ENCODE data around the gene PTGFR.

PTGFR gene

GRCh38 chr1:78511334-78511733 is 20.6 kb downstream of the PTGFR start:
- ATAC-seq: no peak
- TF ChIP-seq ZNF8 (CRISPR knock-in tag; IDR thresholded peaks at IDR 0.05): no peak
- TF ChIP-seq ARNTL (CRISPR knock-in tag; IDR thresholded peaks at IDR 0.05; ENCODE audit: borderline replicate concordance, low read depth): no peak
- no peak for TF ChIP-seq ZNF565 (CRISPR knock-in tag; conservative IDR thresholded peaks at IDR 0.05; ENCODE audit: low read depth)
- no peak for TF ChIP-seq ESRRG (CRISPR knock-in tag; IDR thresholded peaks at IDR 0.05)

- TF ChIP-seq RARB (CRISPR knock-in tag; IDR thresholded peaks at IDR 0.05) (no peak), CSDC2 (CRISPR knock-in tag; IDR thresholded peaks at IDR 0.05) (no peak), ZC3H10 (CRISPR knock-in tag; IDR thresholded peaks at IDR 0.05) (no peak), POU6F1 (CRISPR knock-in tag; IDR thresholded peaks at IDR 0.05; ENCODE audit: borderline replicate concordance, low read depth) (no peak), PPARA (CRISPR knock-in tag; IDR thresholded peaks at IDR 0.05; ENCODE audit: borderline replicate concordance) (no peak), TCF4 (CRISPR knock-in tag; IDR thresholded peaks at IDR 0.05; ENCODE audit: borderline replicate concordance) (no peak), TOX (CRISPR knock-in tag; IDR thresholded peaks at IDR 0.05; ENCODE audit: borderline replicate concordance) (no peak), SNAI2 (CRISPR knock-in tag; IDR thresholded peaks at IDR 0.05) (no peak), ZNF70 (CRISPR knock-in tag; IDR thresholded peaks at IDR 0.05) (no peak), ISL1 (CRISPR knock-in tag; IDR thresholded peaks at IDR 0.05) (no peak), ZFP30 (CRISPR knock-in tag; IDR thresholded peaks at IDR 0.05) (no peak), BACH2 (CRISPR knock-in tag; IDR thresholded peaks at IDR 0.05; ENCODE audit: borderline replicate concordance) (no peak), ZFP3 (CRISPR knock-in tag; IDR thresholded peaks at IDR 0.05) (no peak), ZNF565 (CRISPR knock-in tag; conservative IDR thresholded peaks at IDR 0.05; ENCODE audit: low read depth) (no peak), OSR1 (CRISPR knock-in tag; IDR thresholded peaks at IDR 0.05) (no peak), ZNF8 (CRISPR knock-in tag; IDR thresholded peaks at IDR 0.05) (no peak)
- TF ChIP-seq, protein P1, sequence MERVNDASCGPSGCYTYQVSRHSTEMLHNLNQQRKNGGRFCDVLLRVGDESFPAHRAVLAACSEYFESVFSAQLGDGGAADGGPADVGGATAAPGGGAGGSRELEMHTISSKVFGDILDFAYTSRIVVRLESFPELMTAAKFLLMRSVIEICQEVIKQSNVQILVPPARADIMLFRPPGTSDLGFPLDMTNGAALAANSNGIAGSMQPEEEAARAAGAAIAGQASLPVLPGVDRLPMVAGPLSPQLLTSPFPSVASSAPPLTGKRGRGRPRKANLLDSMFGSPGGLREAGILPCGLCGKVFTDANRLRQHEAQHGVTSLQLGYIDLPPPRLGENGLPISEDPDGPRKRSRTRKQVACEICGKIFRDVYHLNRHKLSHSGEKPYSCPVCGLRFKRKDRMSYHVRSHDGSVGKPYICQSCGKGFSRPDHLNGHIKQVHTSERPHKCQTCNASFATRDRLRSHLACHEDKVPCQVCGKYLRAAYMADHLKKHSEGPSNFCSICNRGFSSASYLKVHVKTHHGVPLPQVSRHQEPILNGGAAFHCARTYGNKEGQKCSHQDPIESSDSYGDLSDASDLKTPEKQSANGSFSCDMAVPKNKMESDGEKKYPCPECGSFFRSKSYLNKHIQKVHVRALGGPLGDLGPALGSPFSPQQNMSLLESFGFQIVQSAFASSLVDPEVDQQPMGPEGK (CRISPR knock-in tag; IDR thresholded peaks at IDR 0.05; ENCODE audit: borderline replicate concordance): no peak
- ATAC-seq: no peak
These were observed 25.9 kb downstream of the PTGFR start for GRCh38 chr1:78516716-78517115.

- ATAC-seq: no peak
- TF ChIP-seq ZC3H10 (CRISPR knock-in tag; IDR thresholded peaks at IDR 0.05) (no peak), ZFP3 (CRISPR knock-in tag; IDR thresholded peaks at IDR 0.05) (no peak), ZNF8 (CRISPR knock-in tag; IDR thresholded peaks at IDR 0.05) (no peak), TCF4 (CRISPR knock-in tag; IDR thresholded peaks at IDR 0.05; ENCODE audit: borderline replicate concordance) (no peak)
These were observed 28.7 kb downstream of the PTGFR start for GRCh38 chr1:78519446-78519845.

- TF ChIP-seq RARB (CRISPR knock-in tag; IDR thresholded peaks at IDR 0.05): no peak
- TF ChIP-seq PPARA (CRISPR knock-in tag; IDR thresholded peaks at IDR 0.05; ENCODE audit: borderline replicate concordance): no peak
- TF ChIP-seq ZNF565 (CRISPR knock-in tag; conservative IDR thresholded peaks at IDR 0.05; ENCODE audit: low read depth): no peak
- TF ChIP-seq ZNF8 (CRISPR knock-in tag; IDR thresholded peaks at IDR 0.05): no peak
- TF ChIP-seq TOX (CRISPR knock-in tag; IDR thresholded peaks at IDR 0.05; ENCODE audit: borderline replicate concordance): no peak
- TF ChIP-seq ZFP30 (CRISPR knock-in tag; IDR thresholded peaks at IDR 0.05): no peak
- no peak for TF ChIP-seq TSHZ2 (CRISPR knock-in tag; IDR thresholded peaks at IDR 0.05)
- TF ChIP-seq BACH2 (CRISPR knock-in tag; IDR thresholded peaks at IDR 0.05; ENCODE audit: borderline replicate concordance): no peak
- ATAC-seq: no peak
These were observed 29.4 kb downstream of the PTGFR start for GRCh38 chr1:78520216-78520615.

DNA sequence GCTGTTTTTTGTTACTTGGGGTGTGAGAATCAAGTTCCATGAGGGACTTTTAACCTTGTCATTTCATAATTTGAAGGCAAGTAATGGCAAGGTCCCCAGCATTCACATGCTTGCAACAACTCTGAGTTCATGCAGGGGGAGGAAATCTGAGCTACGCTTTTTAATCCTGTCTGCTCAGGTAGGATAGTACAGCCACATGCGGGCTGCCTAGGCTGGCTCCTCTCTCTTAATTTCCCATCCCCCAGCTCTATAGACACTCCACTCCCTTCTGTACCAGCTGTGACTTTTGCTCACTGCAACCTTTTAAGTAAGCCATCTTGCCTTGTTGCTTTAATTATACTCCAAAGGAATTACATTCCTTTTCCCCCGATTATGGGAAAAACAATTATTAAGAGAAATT is 30.1 kb downstream of the PTGFR start:
- no peak for TF ChIP-seq PPARA (CRISPR knock-in tag; IDR thresholded peaks at IDR 0.05; ENCODE audit: borderline replicate concordance)
- TF ChIP-seq GLIS3 (CRISPR knock-in tag; IDR thresholded peaks at IDR 0.05): no peak
- TF ChIP-seq TSHZ2 (CRISPR knock-in tag; IDR thresholded peaks at IDR 0.05): no peak
- TF ChIP-seq POU6F1 (CRISPR knock-in tag; IDR thresholded peaks at IDR 0.05; ENCODE audit: borderline replicate concordance, low read depth): no peak
- ATAC-seq: no peak

Measured in SK-N-SH treated with all-trans-retinoic acid at 6 μM for 48 hours (cell line).